HepG2 (cell line): ENCODE data around the gene MLLT1. TPM values are rescaled to one million over a fixed set of nuclear protein-coding genes. Genes with fewer than 3 reads are reported as not detected.

ENCODE experiments used
- ATAC-seq: fragments of 200-7000 bp; cut with Tn5 transposase; 3 replicates; pipeline ENCODE4 v1.9.1; 2020; ENCODE audit warnings: mild to moderate bottlenecking, moderate library complexity
- BruUV-seq: library from RNA; stranded (reverse); fragments of 400-500 nt; replicated peaks from 2 replicates; lab custom pipeline; 2021; lab: Mats Ljungman, UMichigan
- CTCF ChIA-PET: fragments of 300-600 bp; formaldehyde crosslinking; extraction: SDS; loops from one replicate; lab custom pipeline; 2021; ENCODE audit warnings: low total read pairs, inconsistent platforms, low intra/inter-chr PET ratio; lab: Yijun Ruan, JAX
- POLR2A ChIA-PET: fragments of 350-600 bp; sonication (Branson Sonifier 250); formaldehyde crosslinking; loops from one replicate; lab custom pipeline; 2020; ENCODE audit warnings: antibody characterized with exemption, inconsistent platforms; lab: Yijun Ruan, JAX
- DNase-seq: peaks from one replicate; pipeline ENCODE4 v3.0.0-alpha.2; 2015; ENCODE audit warnings: low spot score
- FAIRE-seq: peaks from 3 replicates; lab custom pipeline; 2011; peaks lifted over from hg19 to GRCh38; lab: Jason Lieb, UNC
- H2AFZ ChIP-seq: one replicate; pipeline ENCODE4 v1.6.1; 2011; ENCODE audit warnings: low read length, inconsistent platforms
- H3K27ac ChIP-seq: fragments of 300-600 bp; 3 replicates; pipeline ENCODE4 v1.8.0; 2011; ENCODE audit warnings: mixed run types, mild to moderate bottlenecking, mixed read lengths, low read length, inconsistent platforms; ENCODE audit not compliant: insufficient read depth; ENCODE audit errors: extremely low read length
- H3K27me3 ChIP-seq, 2 experiments: fragments of 200-600 bp in 1 of 2; 2 replicates in 1 of 2; 3 replicates in 1 of 2; pipeline versions ENCODE4 v1.6.0 to v1.8.0; 2011; ENCODE audit warnings: low read length in 2 of 2, mild to moderate bottlenecking in 2 of 2, moderate library complexity in 2 of 2, inconsistent platforms in 1 of 2; ENCODE audit not compliant: insufficient read depth in 2 of 2, control insufficient read depth in 1 of 2
- H3K36me3 ChIP-seq, 2 experiments: fragments of 200-600 bp in 1 of 2; replicated peaks in 1 of 2; 2 replicates in 1 of 2; 3 replicates in 1 of 2; pipeline versions ENCODE4 v1.5.1 to v1.8.0; 2011; ENCODE audit warnings: low read length in 2 of 2, inconsistent platforms in 1 of 2; ENCODE audit not compliant: insufficient read depth in 2 of 2, control insufficient read depth in 1 of 2
- H3K4me1 ChIP-seq: 2 replicates; pipeline ENCODE4 v1.5.1; 2012; ENCODE audit warnings: low read length, inconsistent platforms; ENCODE audit not compliant: insufficient read depth
- H3K4me2 ChIP-seq: 2 replicates; pipeline ENCODE4 v1.6.0; 2011; ENCODE audit warnings: low read depth, low read length, inconsistent platforms
- H3K4me3 ChIP-seq, 3 experiments: fragments of 200-600 bp in 1 of 3; sonication (generic), shearing (Covaris generic) in 1 of 3; replicated peaks in 1 of 3; 2 replicates each; pipeline ENCODE4 v1.5.1; 2011 to 2016; ENCODE audit warnings: low read length in 3 of 3, inconsistent platforms in 2 of 3, low read depth in 2 of 3, mild to moderate bottlenecking in 2 of 3, control low read depth in 1 of 3, mixed read lengths in 1 of 3; ENCODE audit not compliant: insufficient read depth in 1 of 3
- H3K79me2 ChIP-seq: one replicate; pipeline ENCODE4 v1.6.1; 2011; ENCODE audit warnings: low read length, inconsistent platforms; ENCODE audit not compliant: insufficient read depth
- H3K9ac ChIP-seq: 2 replicates; pipeline ENCODE4 v1.6.0; 2011; ENCODE audit warnings: mild to moderate bottlenecking, low read depth, low read length, inconsistent platforms; ENCODE audit not compliant: insufficient read depth
- H3K9me3 ChIP-seq: 2 replicates; pipeline ENCODE4 v1.5.1; 2012; ENCODE audit warnings: mild to moderate bottlenecking, low read length
- H4K20me1 ChIP-seq: 2 replicates; pipeline ENCODE4 v1.6.0; 2011; ENCODE audit warnings: inconsistent platforms, mild to moderate bottlenecking, low read length, moderate library complexity; ENCODE audit not compliant: insufficient read depth
- AGO2 ChIP-seq: fragments of 200-400 bp; formaldehyde crosslinking; optimal IDR thresholded peaks from 2 replicates; pipeline ENCODE3; 2017; ENCODE audit warnings: mild to moderate bottlenecking, low read depth, low read length, moderate library complexity
- ELF3 ChIP-seq: IDR thresholded peaks from 2 replicates; pipeline ENCODE4 v1.6.1; 2016; ENCODE audit warnings: missing genetic modification reagents, missing compliant biosample characterization
- MZF1 ChIP-seq: sonication (generic); formaldehyde crosslinking; IDR thresholded peaks from 2 replicates; pipeline ENCODE4 v1.8.1; 2023; ENCODE audit warnings: mild to moderate bottlenecking, missing genetic modification reagents, borderline replicate concordance
- SMAD1 ChIP-seq: sonication (generic); formaldehyde crosslinking; IDR thresholded peaks from 2 replicates; pipeline ENCODE4 v1.4.0; 2020; ENCODE audit warnings: missing genetic modification reagents, low read depth, mild to moderate bottlenecking, borderline replicate concordance
- WGBS: methylation state at CpG from one replicate; pipeline ENCODE4 v1.1.6; 2017; ENCODE audit warnings: low lambda C conversion rate; 5-methylcytosine and 5-hydroxymethylcytosine counted together
- in situ Hi-C: cut with HindIII; loops from 2 replicates; pipeline ENCODE4 v1.10.0; 2017; ENCODE audit warnings: low pct_unique_long_range_greater_than_20kb; ENCODE audit not compliant: extremely low pct_ligation_motif_present
- intact Hi-C: fragments of 100-400 bp; cut with micrococcal nuclease; formaldehyde crosslinking; loops from one replicate; pipeline ENCODE4 v1.10.0; 2022; ENCODE audit not compliant: unreplicated experiment
- polyA plus RNA-seq, 8 experiments: library from polyadenylated mRNA; depleted of rRNA in 3 of 8; stranded (reverse) in 7 of 8; unstranded in 1 of 8; fragments of >200 nt; fragmentation: Illumina TruSeq in 4 of 8; extraction: Trizol in 4 of 8; gene quantifications; 2 replicates each; pipeline versions ENCODE4 v1.2.1 to v1.2.3, GENCODE V29; 2011 to 2016; ENCODE audit warnings: low read depth in 4 of 8, missing spikeins in 1 of 8, mixed read lengths in 1 of 8; ENCODE audit not compliant: insufficient read depth in 1 of 8
- total RNA-seq, 5 experiments: library from RNA; depleted of rRNA; stranded (reverse); fragments of >200 nt; fragmentation: Illumina TruSeq; extraction: Trizol; gene quantifications; 2 replicates each; pipeline ENCODE4 v1.2.3, GENCODE V29; 2016; ENCODE audit warnings: low read depth in 1 of 5

MLLT1 gene
- total and polyA plus RNA-seq, 2 of the 13 experiments (the other 11 are each of a cell fraction or from before 2014, with no cell fraction given): 11.7 to 12.2 TPM

- no peak for DNase-seq
- no peak overlapping the region for H3K9ac ChIP-seq
- H3K36me3 ChIP-seq: no peaks in the 10 kb centered on the region; a peak in 1 of 5 replicates
- ChIA-PET CTCF (no interaction called here), POLR2A (no interaction called here)
- no peak for ATAC-seq
- H3K4me1 ChIP-seq: no peaks in the 10 kb centered on the region
- H4K20me1 ChIP-seq: no peaks in the 10 kb centered on the region
- no peak overlapping the region for H2AFZ ChIP-seq
- intact Hi-C loops: no loop called here
- H3K4me2 ChIP-seq: no peak overlapping the region
- no peak for FAIRE-seq
- in situ Hi-C loops: no loop called here
- H3K4me3 ChIP-seq: no peak overlapping the region
- H3K9me3 ChIP-seq: no peaks in the 10 kb centered on the region
- TF ChIP-seq AGO2 (peak; percentile 35), ELF3 (CRISPR knock-in tag) (no peak), SMAD1 (no peak)
- H3K79me2 ChIP-seq: no peaks in the 10 kb centered on the region
- BruUV-seq: no TSS peak
- H3K27ac ChIP-seq: no peak overlapping the region
- 98% methylated on average over 37 of the region's 53 CpGs for WGBS
- no peaks in the 10 kb centered on the region for H3K27me3 ChIP-seq
Measured at GRCh38 chr19:6212403-6213265, 67.1 kb downstream of the MLLT1 start.

- no peaks in the 10 kb centered on the region for H3K4me1 ChIP-seq
- no peaks in the 10 kb centered on the region for H4K20me1 ChIP-seq
- H2AFZ ChIP-seq: no peak overlapping the region
- no peak overlapping the region for H3K9ac ChIP-seq
- in situ Hi-C loops (no loop called here), intact Hi-C loops (no loop called here)
- DNase-seq (no peak), ATAC-seq (no peak)
- H3K27me3 ChIP-seq: no peaks in the 10 kb centered on the region
- H3K9me3 ChIP-seq: no peaks in the 10 kb centered on the region
- 94% methylated on average over 31 of the region's 43 CpGs for WGBS
- no peaks in the 10 kb centered on the region for H3K79me2 ChIP-seq
- BruUV-seq: no TSS peak
- H3K4me2 ChIP-seq: no peak overlapping the region
- no peak overlapping the region for H3K27ac ChIP-seq
- CTCF ChIA-PET: no interaction called here
- TF ChIP-seq MZF1 (CRISPR knock-in tag): no peak
- TF ChIP-seq, all 625 proteins: peak for 0
- no peak overlapping the region for H3K4me3 ChIP-seq
- POLR2A ChIA-PET: no interaction called here
- H3K36me3 ChIP-seq: no peaks in the 10 kb centered on the region; a peak in 1 of 5 replicates
- FAIRE-seq: no peak
Measured at GRCh38 chr19:6211632-6212402, 68.0 kb downstream of the MLLT1 start.
